Mesenchymal stem cell (in vitro differentiated cells and primary cell): ENCODE results near the gene RNF220.
A peak's percentile ranks its signal among the peaks of the same experiment; 100 is the strongest.
"Not testable (repeated sequence)": the region's sequence is repeated elsewhere in the genome, so short reads cannot be mapped to it uniquely, and the experiment has no call there.

Experiments used
- DNase-seq: peaks from one replicate; pipeline ENCODE4 v3.0.0-alpha.2; 2013
- H2AFZ ChIP-seq: one replicate; pipeline ENCODE4 v1.6.1; 2013; ENCODE audit warnings: low read depth, mild to moderate bottlenecking, control low read depth, inconsistent platforms, low read length, moderate library complexity
- H2AK5ac ChIP-seq: 2 replicates; pipeline ENCODE4 v1.6.1; 2013; ENCODE audit warnings: low read length, moderate library complexity, mild to moderate bottlenecking, inconsistent platforms; ENCODE audit not compliant: severe bottlenecking
- H2BK120ac ChIP-seq: one replicate; pipeline ENCODE4 v1.6.1; 2013; ENCODE audit warnings: low read depth, mild to moderate bottlenecking, inconsistent platforms, low read length, moderate library complexity
- H2BK12ac ChIP-seq, 2 experiments: one replicate each; pipeline ENCODE4 v1.6.1; 2013; ENCODE audit warnings: inconsistent platforms in 2 of 2, low read length in 2 of 2, mild to moderate bottlenecking in 2 of 2, moderate library complexity in 2 of 2, control low read depth in 1 of 2
- H2BK15ac ChIP-seq: one replicate; pipeline ENCODE4 v1.6.1; 2013; ENCODE audit warnings: mild to moderate bottlenecking, low read depth, inconsistent platforms; ENCODE audit not compliant: poor library complexity, severe bottlenecking
- H2BK5ac ChIP-seq: 2 replicates; pipeline ENCODE4 v1.6.1; 2013; ENCODE audit warnings: low read depth, mild to moderate bottlenecking, low read length, control low read depth, inconsistent platforms; ENCODE audit not compliant: poor library complexity, severe bottlenecking
- H3K14ac ChIP-seq, 2 experiments: one replicate each; pipeline ENCODE4 v1.6.1; 2013; ENCODE audit warnings: inconsistent platforms in 2 of 2, low read length in 2 of 2, control low read depth in 1 of 2, mild to moderate bottlenecking in 1 of 2, moderate library complexity in 1 of 2
- H3K18ac ChIP-seq, 2 experiments: one replicate each; pipeline ENCODE4 v1.6.1; 2013; ENCODE audit warnings: inconsistent platforms in 2 of 2, low read length in 2 of 2, control low read depth in 1 of 2, low read depth in 1 of 2, mild to moderate bottlenecking in 1 of 2
- H3K23ac ChIP-seq, 2 experiments: one replicate each; pipeline ENCODE4 v1.6.1; 2013; ENCODE audit warnings: inconsistent platforms in 2 of 2, low read length in 2 of 2, mild to moderate bottlenecking in 2 of 2, moderate library complexity in 2 of 2, control low read depth in 1 of 2
- H3K27ac ChIP-seq: 2 replicates; pipeline ENCODE4 v1.5.1; 2013; ENCODE audit warnings: mild to moderate bottlenecking, moderate library complexity, low read length, control low read depth, inconsistent platforms; ENCODE audit not compliant: poor library complexity, severe bottlenecking
- H3K27me3 ChIP-seq, 2 experiments: 2 replicates each; pipeline versions ENCODE4 v1.6.1 to v1.7.0; 2013; ENCODE audit warnings: low read length in 2 of 2, mild to moderate bottlenecking in 2 of 2, moderate library complexity in 2 of 2, control low read depth in 1 of 2, inconsistent platforms in 1 of 2; ENCODE audit not compliant: control insufficient read depth in 1 of 2, insufficient read depth in 1 of 2
- H3K36me3 ChIP-seq, 2 experiments: 2 replicates each; pipeline versions ENCODE4 v1.6.1 to v1.7.0; 2013; ENCODE audit warnings: low read length in 2 of 2, control low read depth in 1 of 2, inconsistent platforms in 1 of 2, low read depth in 1 of 2, mild to moderate bottlenecking in 1 of 2; ENCODE audit not compliant: insufficient read depth in 2 of 2, control insufficient read depth in 1 of 2
- H3K4ac ChIP-seq, 2 experiments: one replicate each; pipeline ENCODE4 v1.6.1; 2013; ENCODE audit warnings: inconsistent platforms in 2 of 2, low read length in 2 of 2, mild to moderate bottlenecking in 2 of 2, moderate library complexity in 2 of 2, control low read depth in 1 of 2, low read depth in 1 of 2
- H3K4me1 ChIP-seq: 2 replicates; pipeline ENCODE4 v1.6.1; 2013; ENCODE audit warnings: low read depth, low read length, control low read depth; ENCODE audit not compliant: control insufficient read depth, insufficient read depth
- H3K4me2 ChIP-seq: 2 replicates; pipeline ENCODE4 v1.6.1; 2013; ENCODE audit warnings: low read length, mild to moderate bottlenecking, inconsistent platforms; ENCODE audit not compliant: poor library complexity, severe bottlenecking
- H3K4me3 ChIP-seq, 2 experiments: 2 replicates each; pipeline versions ENCODE4 v1.5.1 to v1.7.0; 2013; ENCODE audit warnings: low read length in 2 of 2, mild to moderate bottlenecking in 2 of 2, control low read depth in 1 of 2, low read depth in 1 of 2; ENCODE audit not compliant: insufficient read depth in 1 of 2
- H3K79me1 ChIP-seq: replicated peaks from 2 replicates; pipeline ENCODE4 v1.6.1; 2013; ENCODE audit warnings: mild to moderate bottlenecking, control low read depth, low read length, inconsistent platforms; ENCODE audit not compliant: poor library complexity, severe bottlenecking
- H3K9ac ChIP-seq: 2 replicates; pipeline ENCODE4 v1.7.0; 2013; ENCODE audit warnings: mild to moderate bottlenecking, low read length, moderate library complexity
- H3K9me3 ChIP-seq: 2 replicates; pipeline ENCODE4 v1.7.0; 2013; ENCODE audit warnings: mild to moderate bottlenecking, low read length; ENCODE audit not compliant: control insufficient read depth
- H4K8ac ChIP-seq: one replicate; pipeline ENCODE4 v1.6.1; 2013; ENCODE audit warnings: inconsistent platforms, mild to moderate bottlenecking, low read length, moderate library complexity
- H4K91ac ChIP-seq: one replicate; pipeline ENCODE4 v1.6.1; 2013; ENCODE audit warnings: mild to moderate bottlenecking, low read length, inconsistent platforms
- WGBS: methylation state at CpG from one replicate; pipeline ENCODE4 v1.1.7; 2013; ENCODE audit warnings: mixed read lengths; 5-methylcytosine and 5-hydroxymethylcytosine counted together

The RNF220 gene

DNA sequence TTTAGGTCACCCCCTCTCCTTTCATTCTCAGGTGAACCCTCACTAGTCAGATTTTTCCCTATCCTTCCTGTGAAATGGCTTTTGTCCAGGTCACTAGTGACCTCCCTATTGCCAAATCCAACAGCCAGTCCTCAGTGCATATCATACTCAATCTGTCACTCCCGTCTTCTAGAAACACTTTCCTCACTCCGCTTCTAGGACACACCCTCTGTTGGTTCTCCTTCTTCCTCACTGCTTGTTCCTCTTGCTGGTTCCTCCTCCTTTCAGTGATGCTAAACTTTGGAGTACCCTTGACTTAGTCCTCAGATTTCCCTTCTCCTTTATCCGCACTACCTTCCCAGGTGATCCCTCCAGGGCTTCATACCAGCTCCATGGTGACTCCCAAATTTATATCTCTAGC, 94.3 kb downstream of the RNF220 start:
- Histone ChIP-seq H4K91ac (no peak overlapping the region), H3K9ac (no peak overlapping the region), H3K79me1 (no peaks in the 10 kb centered on the region), H3K18ac (no peak overlapping the region), H3K27me3 (peaks cover 75 to 83% of the 10 kb centered on the region in 2 experiments), H3K9me3 (no peaks in the 10 kb centered on the region), H3K4ac (no peak overlapping the region), H3K4me3 (no peak overlapping the region), H2BK12ac (no peak overlapping the region), H3K27ac (no peak overlapping the region), H3K36me3 (no peaks in the 10 kb centered on the region), H3K14ac (no peak overlapping the region), H2BK120ac (no peak overlapping the region), H2BK15ac (no peak overlapping the region), H4K8ac (no peak overlapping the region), H2AFZ (no peak overlapping the region), H3K23ac (no peak overlapping the region), H3K4me1 (peaks cover 1% of the 10 kb centered on the region), H2BK5ac (no peak overlapping the region), H3K4me2 (no peak overlapping the region), H2AK5ac (no peak overlapping the region)
- no peak for DNase-seq
- 92% methylated on average over 3 of the region's 3 CpGs for WGBS

DNA sequence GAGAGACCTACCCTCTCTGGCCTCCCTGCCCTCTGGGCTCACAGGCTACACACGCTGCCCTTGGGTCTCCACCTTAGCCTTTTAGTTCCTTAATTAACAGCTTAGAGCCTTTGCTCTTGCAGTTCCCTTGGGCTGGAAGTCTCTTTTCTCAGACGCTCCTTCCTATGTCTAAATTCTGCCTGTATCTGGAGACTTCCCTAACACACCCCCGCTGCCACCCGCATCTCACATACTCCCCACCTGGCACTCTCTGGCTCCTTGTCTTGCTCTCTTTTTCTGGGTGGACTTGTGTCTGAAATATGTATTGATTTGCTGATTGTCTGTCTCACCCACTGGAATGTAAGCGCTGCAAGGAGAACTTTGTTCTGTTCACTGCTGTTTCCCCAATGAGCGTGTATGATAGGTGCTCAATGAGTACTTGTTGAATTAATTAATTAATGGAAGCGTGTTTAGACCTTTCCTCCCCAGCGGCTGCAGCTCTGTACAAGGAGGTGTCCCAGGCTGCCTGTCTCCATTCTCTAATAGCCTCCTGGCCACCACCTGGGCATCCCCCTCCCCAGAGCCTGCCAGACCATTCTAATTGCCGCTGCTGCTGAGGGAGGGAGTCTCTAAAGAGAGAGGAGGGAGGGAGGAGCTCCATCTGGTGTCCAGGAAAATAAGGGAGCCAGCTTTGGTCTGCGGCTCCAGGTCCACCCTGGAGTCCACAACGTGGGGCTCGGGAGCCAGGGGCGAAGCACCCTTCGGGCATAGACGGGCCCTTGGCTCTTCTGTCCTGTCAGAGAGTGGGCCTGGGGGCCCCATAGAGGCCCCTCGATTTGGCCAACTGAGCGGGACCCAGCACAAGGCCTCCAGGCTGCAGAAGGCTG, 95.4 kb downstream of the RNF220 start:
- H3K9me3 ChIP-seq, result no peaks in the 10 kb centered on the region
- H3K9ac ChIP-seq, result no peak overlapping the region
- no peak overlapping the region for H2BK12ac ChIP-seq
- H4K8ac ChIP-seq, result no peak overlapping the region
- H3K36me3 ChIP-seq, result no peaks in the 10 kb centered on the region
- peaks cover 1% of the 10 kb centered on the region for H3K4me1 ChIP-seq
- no peak overlapping the region for H2AK5ac ChIP-seq
- peak; percentile 30 for DNase-seq
- no peak overlapping the region for H4K91ac ChIP-seq
- H3K27ac ChIP-seq, result no peak overlapping the region
- H2BK5ac ChIP-seq, result no peak overlapping the region
- no peak overlapping the region for H3K4me2 ChIP-seq
- H3K4ac ChIP-seq, result no peak overlapping the region
- H2BK15ac ChIP-seq, result no peak overlapping the region
- no peak overlapping the region for H2BK120ac ChIP-seq
- H3K79me1 ChIP-seq, result no peaks in the 10 kb centered on the region
- H3K14ac ChIP-seq, result no peak overlapping the region
- H2AFZ ChIP-seq, result no peak overlapping the region
- no peak overlapping the region for H3K23ac ChIP-seq
- WGBS, result 17% methylated on average over 12 of the region's 17 CpGs
- no peak overlapping the region for H3K18ac ChIP-seq
- peaks cover 84 to 85% of the 10 kb centered on the region in 2 experiments for H3K27me3 ChIP-seq
- no peak overlapping the region for H3K4me3 ChIP-seq

DNA sequence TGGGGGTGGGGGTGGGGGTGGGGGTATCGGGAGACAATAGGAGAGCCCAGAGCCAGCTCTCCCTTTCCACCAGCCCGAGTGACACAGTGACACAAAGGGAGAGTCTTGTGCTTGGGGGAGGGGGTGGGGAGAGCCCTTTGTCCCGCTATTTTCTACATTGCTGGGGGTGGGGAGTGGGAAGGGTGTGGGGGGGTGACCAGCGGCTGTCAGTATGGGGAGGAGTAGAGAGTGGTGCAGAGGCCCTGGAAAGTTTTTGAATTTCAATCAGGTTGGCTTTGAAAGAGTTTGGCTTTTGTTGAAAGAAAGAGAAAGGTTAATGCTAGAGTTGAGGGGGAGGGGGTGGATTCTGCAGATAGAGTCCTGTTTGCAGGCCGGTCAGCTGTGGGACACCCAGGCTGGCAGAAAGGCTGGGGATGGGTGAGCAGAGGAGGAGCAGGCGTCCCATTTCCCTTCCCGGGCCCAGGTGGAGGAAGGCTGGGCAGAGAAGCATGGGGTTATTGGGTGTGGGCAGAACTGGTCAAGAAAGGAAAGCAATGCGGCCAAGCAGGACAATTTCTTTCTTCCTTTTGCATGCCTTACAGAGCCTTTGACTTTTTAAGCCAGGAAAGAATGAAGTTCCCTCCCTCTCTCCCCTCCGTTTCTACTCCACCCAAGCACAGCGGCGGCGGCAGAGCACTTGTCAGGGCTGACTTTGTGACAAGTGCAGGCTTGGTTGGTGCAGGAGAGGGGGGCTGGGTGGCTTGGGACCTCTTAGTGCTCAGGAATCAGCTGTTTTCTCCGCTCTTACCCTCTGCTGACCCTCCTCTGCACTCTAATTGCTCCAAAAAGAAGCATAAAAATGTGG, 96.2 kb downstream of the RNF220 start:
- Histone ChIP-seq H2BK12ac (no peak overlapping the region), H3K79me1 (no peaks in the 10 kb centered on the region), H2AFZ (no peak overlapping the region), H3K4me3 (no peak overlapping the region), H3K36me3 (no peaks in the 10 kb centered on the region), H3K27me3 (peaks cover 85% of the 10 kb centered on the region in 2 experiments), H3K4me2 (no peak overlapping the region), H2BK120ac (no peak overlapping the region), H3K27ac (no peak overlapping the region), H2AK5ac (no peak overlapping the region), H4K8ac (peak overlapping the region; percentile 63), H3K18ac (no peak overlapping the region), H3K23ac (peak overlapping the region in 1 of 2 experiments; percentile 51), H3K4ac (no peak overlapping the region), H2BK5ac (no peak overlapping the region), H3K14ac (no peak overlapping the region), H4K91ac (no peak overlapping the region), H3K4me1 (peaks cover 1% of the 10 kb centered on the region), H3K9me3 (no peaks in the 10 kb centered on the region), H2BK15ac (no peak overlapping the region), H3K9ac (no peak overlapping the region)
- no peak for DNase-seq
- 10% methylated on average over 7 of the region's 13 CpGs for WGBS

DNA sequence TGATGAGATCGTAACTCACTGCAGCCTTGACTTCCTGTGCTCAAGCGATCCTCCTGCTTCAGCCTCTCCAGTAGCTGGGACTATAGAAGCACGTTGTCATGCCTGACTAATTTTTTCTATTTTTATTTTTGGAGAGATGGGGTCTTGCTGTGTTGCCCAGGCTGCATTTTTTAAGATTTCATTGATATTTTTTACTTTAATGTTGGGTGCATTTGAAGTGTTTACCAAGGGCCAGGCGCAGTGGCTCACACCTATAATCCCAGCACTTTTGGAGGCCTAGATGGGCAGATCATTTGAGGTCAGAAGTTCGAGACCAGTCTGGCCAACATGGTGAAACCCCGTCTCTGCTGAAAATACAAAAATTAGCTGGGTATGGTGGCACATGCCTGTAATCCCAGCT, 97.8 kb downstream of the RNF220 start:
- not testable (repeated sequence) for H2BK15ac ChIP-seq, H3K4me1 ChIP-seq, H2AFZ ChIP-seq, H3K4me3 ChIP-seq, H3K9ac ChIP-seq, H3K18ac ChIP-seq, H4K91ac ChIP-seq, H3K14ac ChIP-seq, H2BK5ac ChIP-seq, DNase-seq, H2BK120ac ChIP-seq, H3K4me2 ChIP-seq, H3K79me1 ChIP-seq, H3K36me3 ChIP-seq, H3K9me3 ChIP-seq, H4K8ac ChIP-seq, H3K27ac ChIP-seq, H2BK12ac ChIP-seq, H3K23ac ChIP-seq, H3K4ac ChIP-seq, H2AK5ac ChIP-seq
- WGBS, result 88% methylated on average over 6 of the region's 6 CpGs
- H3K27me3 ChIP-seq, result peaks cover 85% of the 10 kb centered on the region in 2 experiments
